ENCODE results near the gene HERC2. TPM values are rescaled to one million over a fixed set of nuclear protein-coding genes. Genes with fewer than 3 reads are reported as not detected.

HERC2 gene
- total and polyA plus RNA-seq, 9 of the 15 experiments (the other 6 are each of a cell fraction or from before 2014, with no cell fraction given) = 10.6 to 84.0 (median 42.6) TPM

DNA sequence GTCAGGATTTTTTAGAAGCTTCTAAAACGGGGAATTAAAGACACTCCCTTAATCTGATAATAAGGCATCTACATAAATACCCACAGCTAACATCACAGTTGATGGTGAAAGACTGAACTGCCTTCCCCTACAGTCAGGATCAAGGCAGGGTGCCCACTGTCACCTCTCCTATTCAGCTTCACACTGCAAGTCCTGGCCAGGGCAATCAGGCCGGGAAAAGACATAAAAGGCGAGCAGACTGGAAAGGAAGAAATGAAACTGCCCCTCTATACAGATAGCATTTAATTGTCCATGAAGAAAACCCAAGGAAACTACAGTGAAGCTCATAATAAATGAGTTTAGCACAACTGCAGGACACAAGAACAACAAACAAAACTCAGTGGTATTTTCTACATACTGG is 61.7 kb downstream of the HERC2 start:
- H3K4me2 ChIP-seq (ENCODE audit: insufficient read depth, low read length) = no peak overlapping the region
- H2AFZ ChIP-seq (ENCODE audit: low read depth, low read length) = no peak overlapping the region
- in situ Hi-C loops (cut with MboI) = no loop called here
- H4K20me1 ChIP-seq (replicated peaks; ENCODE audit: control insufficient read depth, insufficient read depth, low read length) = no peaks in the 10 kb centered on the region; the same call in 1 of the 2 replicates
- no peak overlapping the region for H3K9ac ChIP-seq (ENCODE audit: insufficient read depth in 1 of 2, low read depth in 2 of 2, low read length in 2 of 2)
- no peak for DNase-seq (ENCODE audit: extremely low read depth in 1 of 4, low spot score in 3 of 4)
- WGBS (ENCODE audit: insufficient coverage, low coverage, missing lambda C conversion rate) = 78% methylated on average over 3 of the region's 3 CpGs
- H3K4me1 ChIP-seq (replicated peaks in 1 of 2; ENCODE audit: control insufficient read depth in 2 of 2, insufficient read depth in 2 of 2, low read length in 2 of 2) = no peaks in the 10 kb centered on the region; a peak in 1 of 5 replicates
- no peak overlapping the region for H3K4me3 ChIP-seq
- no TSS peak for BruUV-seq (replicated peaks)
- H3K27me3 ChIP-seq (ENCODE audit: control insufficient read depth in 2 of 2, insufficient read depth in 2 of 2, low read length in 2 of 2) = no peaks in the 10 kb centered on the region
- ChIA-PET CTCF (ENCODE audit: low intra/inter-chr PET ratio) (no interaction called here), POLR2A (interaction anchor here (0.7 to 0.8 kb wide), 2 partner anchors 11 to 14 kb away, joined by 3 read pairs; no protein-coding TSS in a partner anchor)
- H3K79me2 ChIP-seq (ENCODE audit: control insufficient read depth, insufficient read depth, low read length) = peaks cover 66% of the 10 kb centered on the region
- peaks cover 83% of the 10 kb centered on the region for H3K36me3 ChIP-seq (ENCODE audit: control insufficient read depth, insufficient read depth, low read length)
- no peaks in the 10 kb centered on the region for H3K9me1 ChIP-seq (ENCODE audit: control insufficient read depth, insufficient read depth, low read length)
- intact Hi-C loops (cut with micrococcal nuclease) = no loop called here
- TF ChIP-seq KAT2B (IDR thresholded peaks at IDR 0.05; ENCODE audit: low read depth, low read length) (no peak), RFX1 (IDR thresholded peaks at IDR 0.05) (no peak), GTF2A2 (tag; IDR thresholded peaks at IDR 0.05) (no peak), ZNF695 (CRISPR knock-in tag; IDR thresholded peaks at IDR 0.05) (no peak), POLR2AphosphoS5 (IDR thresholded peaks at IDR 0.05; ENCODE audit: control insufficient read depth, insufficient read depth, low read depth, low read length) (no peak), SMARCC2 (IDR thresholded peaks at IDR 0.05; ENCODE audit: low read depth) (no peak), C11orf30 (IDR thresholded peaks at IDR 0.05; ENCODE audit: low read depth) (no peak)
- no peak for ATAC-seq
- FAIRE-seq = no peak
- no peak overlapping the region for H3K27ac ChIP-seq (ENCODE audit: extremely low read depth, low read depth, low read length)
- no peaks in the 10 kb centered on the region; the same call in 1 of the 2 replicates for H3K9me3 ChIP-seq (replicated peaks; ENCODE audit: control insufficient read depth, insufficient read depth, low read depth, low read length)

DNA sequence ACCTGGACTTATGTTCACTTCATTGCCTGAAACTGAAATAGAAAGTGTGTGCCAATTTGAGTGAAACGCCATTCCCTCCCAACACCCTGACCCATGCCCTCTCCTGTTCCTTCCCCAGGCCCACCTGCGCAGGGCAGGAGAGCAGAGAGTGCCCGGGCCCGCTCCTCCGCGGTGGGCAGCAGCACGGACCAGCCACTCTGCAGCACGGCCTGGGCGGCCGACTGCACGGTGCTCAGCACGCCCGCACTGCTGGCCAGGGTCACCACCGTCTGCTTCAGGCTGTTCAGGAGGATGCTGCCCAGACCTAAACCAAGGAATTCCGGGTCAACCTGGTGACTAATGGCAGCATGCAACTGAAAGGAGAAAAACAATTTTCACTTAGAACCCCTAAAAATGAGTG is 66.0 kb downstream of the HERC2 start:
- ChIA-PET CTCF (ENCODE audit: low intra/inter-chr PET ratio) (no interaction called here), POLR2A (no interaction called here)
- Histone ChIP-seq H3K4me2 (ENCODE audit: insufficient read depth, low read length) (no peak overlapping the region), H3K4me3 (no peak overlapping the region), H3K4me1 (replicated peaks in 1 of 2; ENCODE audit: control insufficient read depth in 2 of 2, insufficient read depth in 2 of 2, low read length in 2 of 2) (no peaks in the 10 kb centered on the region), H3K9ac (ENCODE audit: insufficient read depth in 1 of 2, low read depth in 2 of 2, low read length in 2 of 2) (no peak overlapping the region), H3K27ac (ENCODE audit: extremely low read depth, low read depth, low read length) (no peak overlapping the region), H3K36me3 (ENCODE audit: control insufficient read depth, insufficient read depth, low read length) (peaks cover 83% of the 10 kb centered on the region), H4K20me1 (replicated peaks; ENCODE audit: control insufficient read depth, insufficient read depth, low read length) (no peaks in the 10 kb centered on the region; the same call in 1 of the 2 replicates), H3K9me3 (replicated peaks; ENCODE audit: control insufficient read depth, insufficient read depth, low read depth, low read length) (no peaks in the 10 kb centered on the region; the same call in 1 of the 2 replicates), H3K9me1 (ENCODE audit: control insufficient read depth, insufficient read depth, low read length) (no peaks in the 10 kb centered on the region), H3K27me3 (ENCODE audit: control insufficient read depth in 2 of 2, insufficient read depth in 2 of 2, low read length in 2 of 2) (no peaks in the 10 kb centered on the region), H2AFZ (ENCODE audit: low read depth, low read length) (no peak overlapping the region), H3K79me2 (ENCODE audit: control insufficient read depth, insufficient read depth, low read length) (peaks cover 36% of the 10 kb centered on the region)
- DNase-seq (ENCODE audit: extremely low read depth in 1 of 4, low spot score in 3 of 4) = no peak
- in situ Hi-C loops (cut with MboI) (no loop called here), intact Hi-C loops (cut with micrococcal nuclease) (no loop called here)
- no peak for FAIRE-seq
- no TSS peak for BruUV-seq (replicated peaks)
- ATAC-seq = no peak
- 98% methylated on average over 8 of the region's 15 CpGs for WGBS (ENCODE audit: insufficient coverage, low coverage, missing lambda C conversion rate)
- no peak for TF ChIP-seq HDAC2 (IDR thresholded peaks at IDR 0.05)
